Measurements from ENCODE around the gene XNDC1N. TPM values are rescaled to one million over a fixed set of nuclear protein-coding genes. Genes with fewer than 3 reads are reported as not detected.

The XNDC1N gene
- total RNA-seq, 1 donor from 2014 or later = 2.5 TPM

DNA sequence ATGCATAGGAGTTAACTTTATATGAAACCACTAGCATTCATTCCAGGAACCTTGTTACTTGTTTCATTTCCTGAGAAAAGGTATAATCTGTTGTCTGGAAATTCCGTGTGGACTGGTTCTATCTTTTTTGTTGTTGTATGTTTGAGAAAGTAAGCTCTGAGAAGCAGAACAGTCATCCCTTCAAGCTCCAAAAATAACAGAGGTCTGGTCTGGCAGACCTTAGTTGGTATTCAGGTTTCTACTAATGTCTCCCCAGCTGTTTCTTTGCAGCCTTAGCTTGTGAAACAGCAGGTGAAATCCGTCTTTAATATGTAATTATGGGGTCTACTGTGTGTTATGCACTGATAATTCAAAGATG lies 2.8 kb upstream of the XNDC1N start:
- Histone ChIP-seq H3K4me1 (peaks cover 68% of the 10 kb centered on the region), H3K4me3 (no peak overlapping the region), H3K27ac (replicated peaks) (no peak overlapping the region), H3K27me3 (ENCODE audit: low read depth) (no peaks in the 10 kb centered on the region), H3K36me3 (no peaks in the 10 kb centered on the region), H3K9me3 (replicated peaks) (no peaks in the 10 kb centered on the region)
- no peak for DNase-seq
- intact Hi-C loops (cut with micrococcal nuclease) = no loop called here
- TF ChIP-seq, protein P1, sequence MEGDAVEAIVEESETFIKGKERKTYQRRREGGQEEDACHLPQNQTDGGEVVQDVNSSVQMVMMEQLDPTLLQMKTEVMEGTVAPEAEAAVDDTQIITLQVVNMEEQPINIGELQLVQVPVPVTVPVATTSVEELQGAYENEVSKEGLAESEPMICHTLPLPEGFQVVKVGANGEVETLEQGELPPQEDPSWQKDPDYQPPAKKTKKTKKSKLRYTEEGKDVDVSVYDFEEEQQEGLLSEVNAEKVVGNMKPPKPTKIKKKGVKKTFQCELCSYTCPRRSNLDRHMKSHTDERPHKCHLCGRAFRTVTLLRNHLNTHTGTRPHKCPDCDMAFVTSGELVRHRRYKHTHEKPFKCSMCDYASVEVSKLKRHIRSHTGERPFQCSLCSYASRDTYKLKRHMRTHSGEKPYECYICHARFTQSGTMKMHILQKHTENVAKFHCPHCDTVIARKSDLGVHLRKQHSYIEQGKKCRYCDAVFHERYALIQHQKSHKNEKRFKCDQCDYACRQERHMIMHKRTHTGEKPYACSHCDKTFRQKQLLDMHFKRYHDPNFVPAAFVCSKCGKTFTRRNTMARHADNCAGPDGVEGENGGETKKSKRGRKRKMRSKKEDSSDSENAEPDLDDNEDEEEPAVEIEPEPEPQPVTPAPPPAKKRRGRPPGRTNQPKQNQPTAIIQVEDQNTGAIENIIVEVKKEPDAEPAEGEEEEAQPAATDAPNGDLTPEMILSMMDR (IDR thresholded peaks at IDR 0.05; ENCODE audit: borderline replicate concordance) = no peak

DNA sequence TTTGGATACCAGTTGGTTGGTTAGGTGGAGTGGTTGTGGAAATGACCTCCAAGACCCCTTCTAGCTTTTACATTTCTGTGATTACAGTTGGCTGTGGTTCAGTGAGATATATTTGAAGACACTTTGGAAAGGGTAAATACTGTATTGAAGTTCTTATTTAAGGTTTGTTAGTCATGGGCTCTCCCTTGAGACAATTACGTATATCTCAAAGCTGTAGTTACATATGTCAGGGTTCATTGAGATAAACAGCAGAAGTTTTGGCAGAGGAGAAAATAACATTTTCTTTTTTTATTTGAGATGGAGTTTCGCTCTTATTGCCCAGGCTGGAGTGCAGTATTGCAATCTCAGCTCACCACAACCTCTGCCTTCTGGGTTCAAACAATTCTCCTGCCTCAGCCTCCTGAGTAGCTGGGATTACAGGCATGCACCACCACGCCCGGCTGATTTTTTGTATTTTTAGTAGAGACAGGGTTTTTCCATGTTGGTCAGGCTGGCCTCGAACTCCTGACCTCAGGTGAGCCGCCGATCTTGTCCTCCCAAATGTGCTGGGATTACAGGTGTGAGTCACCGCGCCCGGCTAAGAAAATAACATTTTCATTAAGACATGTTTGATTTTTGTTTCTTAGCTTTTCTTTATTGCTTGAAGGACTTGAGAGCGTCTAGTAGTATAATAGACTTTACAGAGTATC lies 2.3 kb upstream of the XNDC1N start:
- TF ChIP-seq, protein P1 (IDR thresholded peaks at IDR 0.05; ENCODE audit: borderline replicate concordance) = no peak
- Histone ChIP-seq H3K27me3 (ENCODE audit: low read depth) (no peaks in the 10 kb centered on the region), H3K27ac (replicated peaks) (no peak overlapping the region), H3K9me3 (replicated peaks) (no peaks in the 10 kb centered on the region), H3K36me3 (no peaks in the 10 kb centered on the region), H3K4me1 (peaks cover 68% of the 10 kb centered on the region), H3K4me3 (no peak overlapping the region)
- intact Hi-C loops (cut with micrococcal nuclease) = no loop called here
- no peak for DNase-seq

GRCh38 chr11:71929491-71929890 lies 1.1 kb upstream of the XNDC1N start:
- Histone ChIP-seq H3K4me3 (peak overlapping the region; percentile 83), H3K27me3 (ENCODE audit: low read depth) (no peaks in the 10 kb centered on the region), H3K36me3 (peaks cover 6% of the 10 kb centered on the region), H3K27ac (replicated peaks) (no peak overlapping the region), H3K4me1 (peaks cover 67% of the 10 kb centered on the region), H3K9me3 (replicated peaks) (no peaks in the 10 kb centered on the region)
- TF ChIP-seq, protein P1 (IDR thresholded peaks at IDR 0.05; ENCODE audit: borderline replicate concordance) = no peak
- DNase-seq = no peak
- intact Hi-C loops (cut with micrococcal nuclease) = no loop called here

- intact Hi-C loops (cut with micrococcal nuclease) = no loop called here
- Histone ChIP-seq H3K4me3 (peak within 1 kb of the TSS; percentile 83), H3K27me3 (ENCODE audit: low read depth) (no peaks in the 10 kb centered on the region), H3K9me3 (replicated peaks) (no peaks in the 10 kb centered on the region), H3K27ac (replicated peaks) (peak within 1 kb of the TSS; percentile 95), H3K36me3 (peaks cover 6% of the 10 kb centered on the region), H3K4me1 (peaks cover 61% of the 10 kb centered on the region)
- TF ChIP-seq, protein P1 (IDR thresholded peaks at IDR 0.05; ENCODE audit: borderline replicate concordance) = no peak
- peak; percentile 98 for DNase-seq
Observed at GRCh38 chr11:71928737-71929443, 496 bp upstream of the XNDC1N start, which contains the start of gene RNF121. RNF121 (plus strand) TSS chr11:71929046; CDS start chr11:71929062, 16 bp downstream.

DNA sequence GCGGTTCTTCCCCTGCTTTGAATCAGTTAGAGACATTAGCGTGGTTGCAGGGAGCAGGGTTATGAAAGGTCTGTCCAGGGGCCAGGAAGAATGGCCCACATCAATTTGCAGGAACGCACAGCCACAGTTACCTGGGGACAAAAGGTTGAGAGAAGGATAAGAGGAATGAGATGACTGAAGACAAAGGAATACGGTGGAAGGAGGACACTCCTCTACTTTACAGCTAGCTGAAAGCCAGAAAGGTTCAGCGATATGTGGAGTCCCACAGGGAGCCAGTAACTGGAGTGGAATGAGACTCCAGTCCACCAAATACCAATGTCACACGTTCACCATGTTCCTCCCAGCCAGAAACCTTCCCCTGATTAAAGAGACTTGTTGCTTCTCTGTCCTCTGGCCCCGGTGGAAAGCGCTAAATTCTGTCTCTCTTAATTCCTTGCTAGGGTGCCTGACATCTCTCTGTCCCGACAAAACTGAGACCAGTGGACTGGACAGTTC lies 10.7 kb downstream of the XNDC1N start:
- intact Hi-C loops (cut with micrococcal nuclease) = no loop called here
- TF ChIP-seq, protein P1 (IDR thresholded peaks at IDR 0.05; ENCODE audit: borderline replicate concordance) = no peak

More for the DNA sequence above, 10.7 kb downstream of the XNDC1N start:
- Histone ChIP-seq H3K9me3 (replicated peaks) (no peaks in the 10 kb centered on the region), H3K27ac (replicated peaks) (no peak overlapping the region), H3K36me3 (peaks cover 58% of the 10 kb centered on the region), H3K27me3 (ENCODE audit: low read depth) (no peaks in the 10 kb centered on the region), H3K4me1 (no peaks in the 10 kb centered on the region), H3K4me3 (no peak overlapping the region)
- DNase-seq = no peak

Measured in left ventricle myocardium inferior (tissue), 1 donor.